BLaER1 treated with 17β-estradiol and CSF1 and Interleukin-3, amounts not matched to agents 10 nM and 100 nM (cell line): ENCODE measurements around the gene RNF141.
A peak's percentile ranks its signal among the peaks of the same experiment; 100 is the strongest.

Source experiments
- H3K27ac ChIP-seq, 11 experiments: shearing (Covaris generic); formaldehyde crosslinking; 2 replicates each; pipeline ENCODE4 v1.8.1; 2022
- H3K27me3 ChIP-seq, 11 experiments: shearing (Covaris generic); formaldehyde crosslinking; 2 replicates each; pipeline ENCODE4 v1.8.1; 2022
- H3K36me3 ChIP-seq, 11 experiments: shearing (Covaris generic); formaldehyde crosslinking; 2 replicates each; pipeline ENCODE4 v1.8.1; 2022
- H3K4me1 ChIP-seq, 10 experiments: shearing (Covaris generic); formaldehyde crosslinking; 2 replicates each; pipeline ENCODE4 v1.8.1; 2022
- H3K4me2 ChIP-seq, 11 experiments: shearing (Covaris generic); formaldehyde crosslinking; 2 replicates each; pipeline ENCODE4 v1.8.1; 2022
- H3K4me3 ChIP-seq, 10 experiments: shearing (Covaris generic); formaldehyde crosslinking; 2 replicates each; pipeline ENCODE4 v1.8.1; 2022
- H3K9ac ChIP-seq, 11 experiments: shearing (Covaris generic); formaldehyde crosslinking; 2 replicates each; pipeline ENCODE4 v1.8.1; 2022
- H3K9me3 ChIP-seq, 11 experiments: shearing (Covaris generic); formaldehyde crosslinking; replicated peaks in 1 of 11; 2 replicates each; pipeline ENCODE4 v1.8.1; 2022
- H4K20me1 ChIP-seq, 11 experiments: shearing (Covaris generic); formaldehyde crosslinking; 2 replicates each; pipeline ENCODE4 v1.8.1; 2022
- Cebpa-rat ChIP-seq, 11 experiments: shearing (Covaris generic); IDR thresholded peaks; 2 replicates each; pipeline ENCODE4 v1.8.1; 2022

Gene RNF141

GRCh38 chr11:10500757-10501684 lies 40.0 kb downstream of the RNF141 start:
- Histone ChIP-seq H3K27me3 (no peaks in the 10 kb centered on the region), H3K4me1 (peaks cover 0 to 67% (median 31%) of the 10 kb centered on the region in 10 experiments; a peak in 15 of 20 replicates), H3K4me2 (peak overlapping the region in 3 of 11 experiments; percentile 29 to 87 (median 86); a peak in 6 of 22 replicates), H3K27ac (peak overlapping the region in 1 of 11 experiments; percentile 15; a peak in 1 of 22 replicates), H3K4me3 (no peak overlapping the region), H3K9ac (no peak overlapping the region), H3K9me3 (no peaks in the 10 kb centered on the region), H3K36me3 (peaks cover 70 to 93% (median 83%) of the 10 kb centered on the region in 11 experiments), H4K20me1 (peaks cover 0 to 61% (median 0%) of the 10 kb centered on the region in 11 experiments; a peak in 7 of 22 replicates)
- no peak for TF ChIP-seq Cebpa-rat (IDR thresholded peaks at IDR 0.05)

GRCh38 chr11:10499874-10500601 lies 40.9 kb downstream of the RNF141 start:
- Histone ChIP-seq H4K20me1 (peaks cover 0 to 71% (median 0%) of the 10 kb centered on the region in 11 experiments; a peak in 7 of 22 replicates), H3K9me3 (no peaks in the 10 kb centered on the region), H3K36me3 (peaks cover 78 to 93% (median 84%) of the 10 kb centered on the region in 11 experiments), H3K27me3 (no peaks in the 10 kb centered on the region), H3K4me2 (peak overlapping the region in 2 of 11 experiments; percentile 86 to 87; a peak in 2 of 22 replicates), H3K4me3 (no peak overlapping the region), H3K27ac (no peak overlapping the region), H3K4me1 (peaks cover 0 to 57% (median 30%) of the 10 kb centered on the region in 10 experiments; a peak in 15 of 20 replicates), H3K9ac (no peak overlapping the region)
- TF ChIP-seq Cebpa-rat (IDR thresholded peaks at IDR 0.05) = no peak

- H3K4me3 ChIP-seq = no peak overlapping the region
- H3K4me1 ChIP-seq = peaks cover 0 to 51% (median 26%) of the 10 kb centered on the region in 10 experiments; a peak in 15 of 20 replicates
- peaks cover 0 to 74% (median 0%) of the 10 kb centered on the region in 11 experiments; a peak in 7 of 22 replicates for H4K20me1 ChIP-seq
- H3K4me2 ChIP-seq = peak overlapping the region in 1 of 11 experiments; percentile 9; a peak in 1 of 22 replicates
- no peak overlapping the region for H3K27ac ChIP-seq
- no peak for TF ChIP-seq Cebpa-rat (IDR thresholded peaks at IDR 0.05)
- H3K27me3 ChIP-seq = no peaks in the 10 kb centered on the region
- H3K9me3 ChIP-seq = no peaks in the 10 kb centered on the region
- peaks cover 78 to 93% (median 87%) of the 10 kb centered on the region in 11 experiments for H3K36me3 ChIP-seq
- H3K9ac ChIP-seq = no peak overlapping the region
These were observed 41.5 kb downstream of the RNF141 start for GRCh38 chr11:10499452-10499851.

- Histone ChIP-seq H3K4me3 (no peak overlapping the region), H3K9ac (no peak overlapping the region), H3K4me2 (no peak overlapping the region), H3K27ac (0 out of 22 replicates have a peak overlapping the region, but pooled peaks of 1 of the 11 experiments have one; percentile 1), H3K27me3 (no peaks in the 10 kb centered on the region), H3K36me3 (peaks cover 80 to 98% (median 93%) of the 10 kb centered on the region in 11 experiments), H3K9me3 (no peaks in the 10 kb centered on the region), H4K20me1 (peaks cover 0 to 75% (median 0%) of the 10 kb centered on the region in 11 experiments; a peak in 7 of 22 replicates), H3K4me1 (peaks cover 0 to 43% (median 18%) of the 10 kb centered on the region in 10 experiments; a peak in 15 of 20 replicates)
- TF ChIP-seq Cebpa-rat (IDR thresholded peaks at IDR 0.05) = no peak
These were observed 42.3 kb downstream of the RNF141 start for GRCh38 chr11:10498426-10499250.

GRCh38 chr11:10498022-10498400 lies 43.0 kb downstream of the RNF141 start:
- Histone ChIP-seq H3K4me1 (peaks cover 0 to 37% (median 11%) of the 10 kb centered on the region in 10 experiments; a peak in 14 of 20 replicates), H3K9me3 (0 out of 22 replicates have a peak, but pooled peaks cover 0 to 6% (median 0%) of the 10 kb centered on the region in 11 experiments), H3K4me2 (no peak overlapping the region), H3K9ac (no peak overlapping the region), H3K36me3 (peaks cover 87 to 100% (median 96%) of the 10 kb centered on the region in 11 experiments), H3K27me3 (no peaks in the 10 kb centered on the region), H4K20me1 (peaks cover 0 to 77% (median 0%) of the 10 kb centered on the region in 11 experiments; a peak in 7 of 22 replicates), H3K4me3 (no peak overlapping the region), H3K27ac (no peak overlapping the region)
- TF ChIP-seq Cebpa-rat (IDR thresholded peaks at IDR 0.05) = no peak

GRCh38 chr11:10497371-10498021 lies 43.5 kb downstream of the RNF141 start:
- Histone ChIP-seq H3K4me2 (no peak overlapping the region), H3K9me3 (0 out of 22 replicates have a peak, but pooled peaks cover 0 to 9% (median 0%) of the 10 kb centered on the region in 11 experiments), H3K36me3 (peaks cover 87 to 100% (median 99%) of the 10 kb centered on the region in 11 experiments), H4K20me1 (peaks cover 0 to 81% (median 0%) of the 10 kb centered on the region in 11 experiments; a peak in 7 of 22 replicates), H3K4me1 (peaks cover 0 to 31% (median 6%) of the 10 kb centered on the region in 10 experiments; a peak in 14 of 20 replicates), H3K27ac (no peak overlapping the region), H3K27me3 (no peaks in the 10 kb centered on the region), H3K9ac (no peak overlapping the region), H3K4me3 (no peak overlapping the region)
- TF ChIP-seq Cebpa-rat (IDR thresholded peaks at IDR 0.05) = no peak

- peaks cover 0 to 90% (median 0%) of the 10 kb centered on the region in 11 experiments; a peak in 7 of 22 replicates for H4K20me1 ChIP-seq
- no peak for TF ChIP-seq Cebpa-rat (IDR thresholded peaks at IDR 0.05)
- H3K36me3 ChIP-seq = peaks cover 87 to 100% (median 99%) of the 10 kb centered on the region in 11 experiments
- no peak overlapping the region for H3K27ac ChIP-seq
- no peak overlapping the region for H3K9ac ChIP-seq
- no peaks in the 10 kb centered on the region for H3K27me3 ChIP-seq
- H3K4me3 ChIP-seq = no peak overlapping the region
- no peak overlapping the region for H3K4me2 ChIP-seq
- H3K4me1 ChIP-seq = peaks cover 0 to 21% (median 0%) of the 10 kb centered on the region in 10 experiments; a peak in 7 of 20 replicates
- 0 out of 22 replicates have a peak, but pooled peaks cover 0 to 9% (median 0%) of the 10 kb centered on the region in 11 experiments for H3K9me3 ChIP-seq
These were observed 44.6 kb downstream of the RNF141 start for GRCh38 chr11:10496296-10496936.
